Measurements from ENCODE around the gene ORMDL1. TPM values are rescaled to one million over a fixed set of nuclear protein-coding genes. Genes with fewer than 3 reads are reported as not detected.
A peak's percentile ranks its signal among the peaks of the same experiment; 100 is the strongest.
"Not testable (repeated sequence)": the region's sequence is repeated elsewhere in the genome, so short reads cannot be mapped to it uniquely, and the experiment has no call there.

ORMDL1 gene
- total RNA-seq, 3 donors from 2014 or later (not counting 1 experiment from before 2014, with no cell fraction given), result 83.1 to 103 (median 101) TPM

DNA sequence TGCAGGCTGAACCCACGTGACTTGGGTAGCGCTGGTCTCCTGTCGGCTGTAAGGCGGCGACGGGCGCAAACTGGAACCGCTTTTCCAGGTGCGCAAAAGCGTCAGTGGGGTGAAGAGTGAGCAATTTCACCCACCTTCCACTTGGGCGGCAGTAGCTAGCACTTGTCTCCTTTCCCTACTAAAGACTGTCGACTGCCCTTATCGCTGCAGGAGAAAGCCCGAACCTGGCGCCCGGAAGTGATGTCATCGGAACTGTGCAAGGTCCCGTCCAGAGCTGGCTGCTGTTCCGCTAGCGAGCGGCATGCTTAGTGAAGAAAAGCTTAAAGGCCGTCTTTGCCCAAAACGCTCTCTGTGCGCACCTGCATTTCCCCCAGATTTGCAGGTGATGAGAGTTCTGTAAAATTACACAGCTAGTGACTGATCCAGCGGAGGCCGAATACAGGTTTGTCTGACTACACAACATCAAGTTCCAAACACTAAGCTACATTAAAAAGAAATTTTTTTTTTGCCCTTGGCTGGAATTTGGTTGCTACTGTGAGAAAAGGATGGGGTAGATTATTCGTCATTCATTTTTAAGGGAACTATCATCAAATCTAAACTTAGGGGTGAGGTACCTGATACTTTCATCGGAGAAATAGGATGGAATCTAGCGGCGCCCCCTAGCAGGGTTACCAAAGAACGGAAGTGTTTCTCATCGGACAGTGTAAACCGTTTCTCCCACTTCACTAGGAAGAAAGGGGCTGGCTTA lies 21.4 kb downstream of the ORMDL1 start, which contains the start of gene OSGEPL1:
OSGEPL1 (minus strand) TSS at position 242 of the 748 bp plus-strand sequence. CDS start 1,152 bp downstream, outside the sequence.
- peak; percentile 91 to 95 (median 93) for ATAC-seq
- Mint-ChIP-seq H3K27ac (peak within 1 kb of the TSS; percentile 95 to 98), H3K9me3 (no peaks in the 10 kb centered on the region), H3K36me3 (no peaks in the 10 kb centered on the region), H3K4me3 (peak within 1 kb of the TSS; percentile 99), H3K4me1 (peaks cover 6 to 7% of the 10 kb centered on the region in 2 donors), H3K27me3 (ENCODE audit: low read depth in 2 of 2) (no peaks in the 10 kb centered on the region)
- Histone ChIP-seq H3K4me1 (ENCODE audit: control insufficient read depth, insufficient read depth, low read length) (no peaks in the 10 kb centered on the region), H3K27me3 (ENCODE audit: control insufficient read depth, insufficient read depth, low read length) (no peaks in the 10 kb centered on the region), H3K36me3 (ENCODE audit: control insufficient read depth, insufficient read depth, low read length) (no peaks in the 10 kb centered on the region), H3K4me3 (ENCODE audit: low read length) (peak within 1 kb of the TSS; percentile 70), H3K27ac (ENCODE audit: low read length) (peak within 1 kb of the TSS; percentile 86), H3K9me3 (ENCODE audit: control insufficient read depth, insufficient read depth, low read length) (no peaks in the 10 kb centered on the region)
- TF ChIP-seq, protein P1, sequence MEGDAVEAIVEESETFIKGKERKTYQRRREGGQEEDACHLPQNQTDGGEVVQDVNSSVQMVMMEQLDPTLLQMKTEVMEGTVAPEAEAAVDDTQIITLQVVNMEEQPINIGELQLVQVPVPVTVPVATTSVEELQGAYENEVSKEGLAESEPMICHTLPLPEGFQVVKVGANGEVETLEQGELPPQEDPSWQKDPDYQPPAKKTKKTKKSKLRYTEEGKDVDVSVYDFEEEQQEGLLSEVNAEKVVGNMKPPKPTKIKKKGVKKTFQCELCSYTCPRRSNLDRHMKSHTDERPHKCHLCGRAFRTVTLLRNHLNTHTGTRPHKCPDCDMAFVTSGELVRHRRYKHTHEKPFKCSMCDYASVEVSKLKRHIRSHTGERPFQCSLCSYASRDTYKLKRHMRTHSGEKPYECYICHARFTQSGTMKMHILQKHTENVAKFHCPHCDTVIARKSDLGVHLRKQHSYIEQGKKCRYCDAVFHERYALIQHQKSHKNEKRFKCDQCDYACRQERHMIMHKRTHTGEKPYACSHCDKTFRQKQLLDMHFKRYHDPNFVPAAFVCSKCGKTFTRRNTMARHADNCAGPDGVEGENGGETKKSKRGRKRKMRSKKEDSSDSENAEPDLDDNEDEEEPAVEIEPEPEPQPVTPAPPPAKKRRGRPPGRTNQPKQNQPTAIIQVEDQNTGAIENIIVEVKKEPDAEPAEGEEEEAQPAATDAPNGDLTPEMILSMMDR (IDR thresholded peaks at IDR 0.05), result peak; percentile 60
- intact Hi-C loops (cut with micrococcal nuclease), result loop anchor here (1.0 to 2.0 kb wide), 4 partner anchors 22 to 322 kb away; partner anchors contain the start of genes ASNSD1, ORMDL1, PMS1 and WDR75
- peak; percentile 85 to 96 for DNase-seq
- under 1% methylated on average over 25 of the region's 33 CpGs for WGBS (ENCODE audit: insufficient coverage)

DNA sequence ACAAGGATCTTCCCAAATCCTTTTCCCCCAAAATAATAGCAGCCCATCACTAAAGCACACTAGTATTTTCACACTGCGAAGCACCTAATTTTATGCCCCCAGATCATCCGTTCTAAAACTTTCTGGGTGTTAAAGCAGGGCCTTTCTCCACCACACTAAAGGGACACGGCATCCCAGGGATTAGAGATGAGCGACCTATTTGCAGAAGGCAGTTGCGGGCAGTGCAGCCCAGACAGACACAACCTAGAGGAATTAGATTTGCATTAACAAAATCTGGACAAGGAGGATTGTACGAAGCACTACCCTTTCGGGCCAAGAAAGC lies 21.9 kb downstream of the ORMDL1 start:
- 1% methylated on average over 7 of the region's 7 CpGs for WGBS (ENCODE audit: insufficient coverage)
- Histone ChIP-seq H3K4me3 (ENCODE audit: low read length) (peak overlapping the region; percentile 70), H3K9me3 (ENCODE audit: control insufficient read depth, insufficient read depth, low read length) (no peaks in the 10 kb centered on the region), H3K27ac (ENCODE audit: low read length) (peak overlapping the region; percentile 86), H3K4me1 (ENCODE audit: control insufficient read depth, insufficient read depth, low read length) (no peaks in the 10 kb centered on the region), H3K27me3 (ENCODE audit: control insufficient read depth, insufficient read depth, low read length) (no peaks in the 10 kb centered on the region), H3K36me3 (ENCODE audit: control insufficient read depth, insufficient read depth, low read length) (peaks cover 3% of the 10 kb centered on the region)
- H3K4me3 Mint-ChIP-seq, result peak overlapping the region; percentile 99
- TF ChIP-seq, protein P1 (IDR thresholded peaks at IDR 0.05), result no peak
- H3K27me3 Mint-ChIP-seq (ENCODE audit: low read depth in 2 of 2), result no peaks in the 10 kb centered on the region
- ATAC-seq (peak in 1 of 3 donors; percentile 11), DNase-seq (no peak)
- H3K27ac Mint-ChIP-seq, result peak overlapping the region; percentile 95 to 98
- no peaks in the 10 kb centered on the region for H3K9me3 Mint-ChIP-seq
- H3K36me3 Mint-ChIP-seq, result no peaks in the 10 kb centered on the region
- intact Hi-C loops (cut with micrococcal nuclease), result loop anchor here (1.0 to 2.0 kb wide), 4 partner anchors 22 to 321 kb away; partner anchors contain the start of genes ASNSD1, ORMDL1, PMS1 and WDR75
- peaks cover 6 to 7% of the 10 kb centered on the region in 2 donors for H3K4me1 Mint-ChIP-seq

DNA sequence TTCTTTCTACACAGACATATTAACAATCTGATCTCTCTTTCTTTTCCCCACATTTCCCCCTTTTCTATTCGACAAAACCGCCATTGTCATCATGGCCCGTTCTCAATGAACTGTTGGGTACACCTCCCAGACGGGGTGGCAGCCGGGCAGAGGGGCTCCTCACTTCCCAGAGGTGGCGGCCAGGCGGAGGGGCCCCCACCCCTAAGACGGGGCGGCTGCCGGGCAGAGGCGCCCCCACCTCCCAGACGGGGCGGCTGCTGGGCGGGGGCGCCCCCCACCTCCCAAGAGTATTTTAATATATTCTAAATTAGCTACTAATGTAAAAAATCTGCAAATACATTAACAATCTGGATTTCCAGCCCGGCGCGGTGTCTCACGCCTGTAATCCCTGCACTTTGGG lies 24.0 kb downstream of the ORMDL1 start:
- H3K27ac Mint-ChIP-seq; H3K27ac ChIP-seq (ENCODE audit: low read length); H3K36me3 Mint-ChIP-seq; H3K9me3 Mint-ChIP-seq; H3K4me1 ChIP-seq (ENCODE audit: control insufficient read depth, insufficient read depth, low read length); H3K9me3 ChIP-seq (ENCODE audit: control insufficient read depth, insufficient read depth, low read length); intact Hi-C loops (cut with micrococcal nuclease); H3K4me3 Mint-ChIP-seq; ATAC-seq; H3K4me3 ChIP-seq (ENCODE audit: low read length); DNase-seq; H3K27me3 ChIP-seq (ENCODE audit: control insufficient read depth, insufficient read depth, low read length); H3K27me3 Mint-ChIP-seq (ENCODE audit: low read depth in 2 of 2); H3K4me1 Mint-ChIP-seq; H3K36me3 ChIP-seq (ENCODE audit: control insufficient read depth, insufficient read depth, low read length): not testable (repeated sequence)
- 94% methylated on average over 10 of the region's 19 CpGs for WGBS (ENCODE audit: insufficient coverage)

DNA sequence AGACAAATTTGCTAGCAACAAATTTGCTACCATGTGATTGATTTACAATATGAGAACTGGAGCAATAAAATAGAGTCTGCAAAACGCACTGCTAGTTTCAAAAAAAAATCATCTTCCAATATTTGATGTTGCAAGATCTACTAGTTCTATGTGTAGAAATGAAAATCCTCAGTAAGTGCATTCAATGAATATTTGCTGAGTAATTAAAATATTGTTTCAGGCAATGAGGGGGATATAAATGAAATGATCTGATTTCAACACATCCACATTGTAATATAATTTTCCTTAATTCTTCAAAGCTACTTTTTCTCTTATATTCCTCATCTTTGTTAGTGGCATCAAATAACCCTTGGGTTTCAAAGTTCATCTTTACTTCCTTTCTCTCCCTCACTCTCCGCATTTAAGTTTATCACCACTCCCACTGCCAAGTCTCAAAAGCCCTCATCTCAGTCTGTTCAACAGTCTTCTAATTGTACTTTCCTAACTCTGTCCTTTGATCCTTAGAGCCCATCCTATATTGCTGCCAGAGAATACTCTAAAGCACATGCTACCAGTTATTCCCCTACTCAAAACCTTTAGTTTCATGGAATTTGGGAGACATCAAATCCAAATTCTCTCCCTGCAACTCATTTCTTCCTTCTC lies 27.7 kb downstream of the ORMDL1 start:
- H3K4me1 Mint-ChIP-seq, result no peaks in the 10 kb centered on the region
- WGBS (ENCODE audit: insufficient coverage), result 97% methylated on average over 1 of the region's 2 CpGs
- TF ChIP-seq, protein P1 (IDR thresholded peaks at IDR 0.05), result no peak
- Histone ChIP-seq H3K27ac (ENCODE audit: low read length) (no peak overlapping the region), H3K27me3 (ENCODE audit: control insufficient read depth, insufficient read depth, low read length) (no peaks in the 10 kb centered on the region), H3K36me3 (ENCODE audit: control insufficient read depth, insufficient read depth, low read length) (peaks cover 35% of the 10 kb centered on the region), H3K4me1 (ENCODE audit: control insufficient read depth, insufficient read depth, low read length) (no peaks in the 10 kb centered on the region), H3K4me3 (ENCODE audit: low read length) (no peak overlapping the region), H3K9me3 (ENCODE audit: control insufficient read depth, insufficient read depth, low read length) (no peaks in the 10 kb centered on the region)
- intact Hi-C loops (cut with micrococcal nuclease), result no loop called here
- H3K4me3 Mint-ChIP-seq, result no peak overlapping the region
- H3K36me3 Mint-ChIP-seq, result peaks cover 8% of the 10 kb centered on the region
- no peaks in the 10 kb centered on the region for H3K9me3 Mint-ChIP-seq
- no peak for ATAC-seq
- no peak for DNase-seq
- H3K27me3 Mint-ChIP-seq (ENCODE audit: low read depth in 2 of 2), result no peaks in the 10 kb centered on the region
- no peak overlapping the region for H3K27ac Mint-ChIP-seq

Data from natural killer cell (primary cell).